ENCODE data around the gene PDSS2. TPM values are rescaled to one million over a fixed set of nuclear protein-coding genes. Genes with fewer than 3 reads are reported as not detected.
"Not testable (repeated sequence)": the region's sequence is repeated elsewhere in the genome, so short reads cannot be mapped to it uniquely, and the experiment has no call there.

The PDSS2 gene
- total and polyA plus RNA-seq, 3 donors from 2014 or later, result 15.1 to 19.4 (median 17.0) TPM

GRCh38 chr6:107435798-107436197 is 23.6 kb downstream of the PDSS2 start:
- Histone ChIP-seq H3K36me3 (ENCODE audit: low read depth, missing control alignments) (no peaks in the 10 kb centered on the region), H3K4me3 (no peak overlapping the region), H3K27me3 (no peaks in the 10 kb centered on the region), H3K9me3 (no peaks in the 10 kb centered on the region), H3K4me1 (no peaks in the 10 kb centered on the region), H3K27ac (no peak overlapping the region)
- DNase-seq, result no peak
- TF ChIP-seq POLR2A (IDR thresholded peaks at IDR 0.05), result no peak
- TF ChIP-seq CTCF (IDR thresholded peaks at IDR 0.05), result no peak
- 58 to 60% methylated on average over 3 of the region's 3 CpGs for WGBS, 2 donors
- intact Hi-C loops (cut with DNase I; ENCODE audit: low total_unique reads), result no loop called here

- H3K4me3 ChIP-seq, result no peak overlapping the region
- 90 to 96% methylated on average over 3 of the region's 3 CpGs for WGBS, 2 donors
- TF ChIP-seq POLR2A (IDR thresholded peaks at IDR 0.05) (no peak), CTCF (IDR thresholded peaks at IDR 0.05) (no peak)
- no peaks in the 10 kb centered on the region for H3K27me3 ChIP-seq
- H3K27ac ChIP-seq, result no peak overlapping the region
- no peaks in the 10 kb centered on the region for H3K36me3 ChIP-seq (ENCODE audit: low read depth, missing control alignments)
- intact Hi-C loops (cut with DNase I; ENCODE audit: low total_unique reads), result no loop called here
- no peaks in the 10 kb centered on the region for H3K9me3 ChIP-seq
- DNase-seq, result no peak
- H3K4me1 ChIP-seq, result no peaks in the 10 kb centered on the region
Observed at GRCh38 chr6:107434812-107435211, 24.6 kb downstream of the PDSS2 start.

GRCh38 chr6:107425951-107426350 is 33.4 kb downstream of the PDSS2 start:
- H3K4me3 ChIP-seq; H3K4me1 ChIP-seq; DNase-seq; H3K27me3 ChIP-seq; H3K9me3 ChIP-seq; intact Hi-C loops (cut with DNase I; ENCODE audit: low total_unique reads); H3K27ac ChIP-seq; H3K36me3 ChIP-seq (ENCODE audit: low read depth, missing control alignments): not testable (repeated sequence)
- WGBS, 2 donors, result 63 to 65% methylated on average over 6 of the region's 6 CpGs

- Histone ChIP-seq H3K27ac (no peak overlapping the region), H3K4me1 (no peaks in the 10 kb centered on the region), H3K36me3 (ENCODE audit: low read depth, missing control alignments) (no peaks in the 10 kb centered on the region), H3K4me3 (no peak overlapping the region), H3K9me3 (no peaks in the 10 kb centered on the region), H3K27me3 (no peaks in the 10 kb centered on the region)
- intact Hi-C loops (cut with DNase I; ENCODE audit: low total_unique reads), result no loop called here
- WGBS, 2 donors, result 44 to 54% methylated on average over 1 of the region's 1 CpG
- no peak for DNase-seq
- TF ChIP-seq POLR2A (IDR thresholded peaks at IDR 0.05) (no peak), CTCF (IDR thresholded peaks at IDR 0.05) (no peak)
Observed at GRCh38 chr6:107423474-107423990, 35.8 kb downstream of the PDSS2 start.

GRCh38 chr6:107421696-107422256 is 37.6 kb downstream of the PDSS2 start:
- no peaks in the 10 kb centered on the region for H3K36me3 ChIP-seq (ENCODE audit: low read depth, missing control alignments)
- no peak overlapping the region for H3K27ac ChIP-seq
- H3K9me3 ChIP-seq, result no peaks in the 10 kb centered on the region
- H3K4me1 ChIP-seq, result no peaks in the 10 kb centered on the region
- no peak overlapping the region for H3K4me3 ChIP-seq
- WGBS, 2 donors, result 80 to 82% methylated on average over 5 of the region's 5 CpGs
- H3K27me3 ChIP-seq, result no peaks in the 10 kb centered on the region
- no peak for TF ChIP-seq POLR2A (IDR thresholded peaks at IDR 0.05)
- TF ChIP-seq CTCF (IDR thresholded peaks at IDR 0.05), result no peak
- no peak for DNase-seq
- intact Hi-C loops (cut with DNase I; ENCODE audit: low total_unique reads), result no loop called here

Measured in testis (tissue), 3 donors.